Lung (tissue), 12 donors: ENCODE measurements around the gene DARS1. TPM values are rescaled to one million over a fixed set of nuclear protein-coding genes. Genes with fewer than 3 reads are reported as not detected.
"Not testable (repeated sequence)": the region's sequence is repeated elsewhere in the genome, so short reads cannot be mapped to it uniquely, and the experiment has no call there.

Experiments used
- ATAC-seq: fragments of 200-7000 bp; cut with Tn5 transposase; one replicate; pipeline ENCODE4 v1.9.1; 2020; ENCODE audit warnings: moderate number of reproducible peaks; ENCODE audit not compliant: insufficient read depth, low FRiP score
- DNase-seq, 3 donors: peaks; one replicate each; pipeline ENCODE4 v3.0.0-alpha.2; 2013 to 2017
- H3K27ac ChIP-seq, 2 donors: one replicate each; pipeline ENCODE4 v1.5.1; 2013; ENCODE audit warnings: mild to moderate bottlenecking in 2 of 2, moderate library complexity in 2 of 2, control low read depth in 1 of 2, inconsistent platforms in 1 of 2, low read depth in 1 of 2, low read length in 1 of 2
- H3K27me3 ChIP-seq, 3 donors: one replicate each; pipeline ENCODE4 v1.5.1; 2013; ENCODE audit warnings: low read length in 2 of 3; ENCODE audit not compliant: control insufficient read depth in 3 of 3, insufficient read depth in 3 of 3
- H3K36me3 ChIP-seq, 4 donors: one replicate each; pipeline ENCODE4 v1.5.1; 2013; ENCODE audit warnings: low read length in 4 of 4, mild to moderate bottlenecking in 1 of 4, moderate library complexity in 1 of 4; ENCODE audit not compliant: control insufficient read depth in 4 of 4, insufficient read depth in 4 of 4
- H3K4me1 ChIP-seq, 5 donors: one replicate each; pipeline ENCODE4 v1.5.1; 2013; ENCODE audit warnings: low read length in 5 of 5, mild to moderate bottlenecking in 2 of 5, moderate library complexity in 1 of 5; ENCODE audit not compliant: control insufficient read depth in 5 of 5, insufficient read depth in 5 of 5
- H3K4me3 ChIP-seq: one replicate; pipeline ENCODE4 v1.5.1; 2013; ENCODE audit warnings: mild to moderate bottlenecking, control low read depth, moderate library complexity
- H3K9ac ChIP-seq, 2 donors: one replicate each; pipeline ENCODE4 v1.5.1; 2013; ENCODE audit warnings: low read length in 2 of 2, control low read depth in 1 of 2; ENCODE audit not compliant: insufficient read depth in 1 of 2
- H3K9me3 ChIP-seq, 4 donors: one replicate each; pipeline ENCODE4 v1.5.1; 2013; ENCODE audit warnings: low read length in 3 of 4, mild to moderate bottlenecking in 1 of 4, moderate library complexity in 1 of 4; ENCODE audit not compliant: control insufficient read depth in 4 of 4, insufficient read depth in 3 of 4
- WGBS, 2 donors: extraction: QIAGEN DNeasy Blood & Tissue Kit; methylation state at CpG; one replicate each; pipeline ENCODE4 v1.1.7; 2013; 5-methylcytosine and 5-hydroxymethylcytosine counted together
- polyA plus RNA-seq, 2 donors: library from polyadenylated mRNA; stranded (reverse); fragments of 200-250 nt; gene quantifications; one replicate each; pipeline ENCODE4 v1.2.1, GENCODE V29; 2013
- total RNA-seq, 2 donors: library from RNA; depleted of rRNA in 1 of 2; stranded (reverse); fragments of >200 nt in 1 of 2; gene quantifications; one replicate each; pipeline ENCODE4 v1.2.1, GENCODE V29; 2014 to 2021
- TF ChIP-seq, protein P1 (sequence below): IDR thresholded peaks from 2 replicates; pipeline ENCODE4 v1.5.1; 2012; ENCODE audit warnings: mild to moderate bottlenecking; ENCODE audit errors: control extremely low read depth, extremely low read depth
- donor health status: control.
- donor health status: control.
- donor health status: Bipolar disorder and iron deficiency.
- donor health status: healthy.
- donor health status: DM: yes; HTN: yes; CAD: no.

DARS1 gene
- total and polyA plus RNA-seq, 4 donors, result 47.2 to 77.9 (median 58.7) TPM

- Histone ChIP-seq H3K27ac (no peak overlapping the region), H3K9ac (no peak overlapping the region), H3K36me3 (peaks cover 2 to 39% (median 25%) of the 10 kb centered on the region in 4 donors), H3K27me3 (no peaks in the 10 kb centered on the region), H3K4me1 (peaks cover 0 to 7% (median 1%) of the 10 kb centered on the region in 5 donors), H3K9me3 (no peaks in the 10 kb centered on the region), H3K4me3 (no peak overlapping the region)
- TF ChIP-seq, protein P1, sequence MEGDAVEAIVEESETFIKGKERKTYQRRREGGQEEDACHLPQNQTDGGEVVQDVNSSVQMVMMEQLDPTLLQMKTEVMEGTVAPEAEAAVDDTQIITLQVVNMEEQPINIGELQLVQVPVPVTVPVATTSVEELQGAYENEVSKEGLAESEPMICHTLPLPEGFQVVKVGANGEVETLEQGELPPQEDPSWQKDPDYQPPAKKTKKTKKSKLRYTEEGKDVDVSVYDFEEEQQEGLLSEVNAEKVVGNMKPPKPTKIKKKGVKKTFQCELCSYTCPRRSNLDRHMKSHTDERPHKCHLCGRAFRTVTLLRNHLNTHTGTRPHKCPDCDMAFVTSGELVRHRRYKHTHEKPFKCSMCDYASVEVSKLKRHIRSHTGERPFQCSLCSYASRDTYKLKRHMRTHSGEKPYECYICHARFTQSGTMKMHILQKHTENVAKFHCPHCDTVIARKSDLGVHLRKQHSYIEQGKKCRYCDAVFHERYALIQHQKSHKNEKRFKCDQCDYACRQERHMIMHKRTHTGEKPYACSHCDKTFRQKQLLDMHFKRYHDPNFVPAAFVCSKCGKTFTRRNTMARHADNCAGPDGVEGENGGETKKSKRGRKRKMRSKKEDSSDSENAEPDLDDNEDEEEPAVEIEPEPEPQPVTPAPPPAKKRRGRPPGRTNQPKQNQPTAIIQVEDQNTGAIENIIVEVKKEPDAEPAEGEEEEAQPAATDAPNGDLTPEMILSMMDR, result no peak
- WGBS, 2 donors, result 79 to 96% methylated on average over 2 of the region's 2 CpGs
- DNase-seq (no peak), ATAC-seq (no peak)
Measured at GRCh38 chr2:135975702-135976101, 9.7 kb downstream of the DARS1 start.

- 92 to 95% methylated on average over 5 of the region's 5 CpGs for WGBS, 2 donors
- H3K36me3 ChIP-seq, result peaks cover 2 to 31% (median 18%) of the 10 kb centered on the region in 4 donors
- no peak for DNase-seq
- no peaks in the 10 kb centered on the region for H3K9me3 ChIP-seq
- H3K27me3 ChIP-seq, result no peaks in the 10 kb centered on the region
- H3K9ac ChIP-seq, result no peak overlapping the region
- TF ChIP-seq, protein P1, result no peak
- H3K4me3 ChIP-seq, result no peak overlapping the region
- H3K4me1 ChIP-seq, result peaks cover 0 to 4% (median 0%) of the 10 kb centered on the region in 5 donors
- H3K27ac ChIP-seq, result no peak overlapping the region
- no peak for ATAC-seq
Measured at GRCh38 chr2:135974036-135974435, 11.4 kb downstream of the DARS1 start.

DNA sequence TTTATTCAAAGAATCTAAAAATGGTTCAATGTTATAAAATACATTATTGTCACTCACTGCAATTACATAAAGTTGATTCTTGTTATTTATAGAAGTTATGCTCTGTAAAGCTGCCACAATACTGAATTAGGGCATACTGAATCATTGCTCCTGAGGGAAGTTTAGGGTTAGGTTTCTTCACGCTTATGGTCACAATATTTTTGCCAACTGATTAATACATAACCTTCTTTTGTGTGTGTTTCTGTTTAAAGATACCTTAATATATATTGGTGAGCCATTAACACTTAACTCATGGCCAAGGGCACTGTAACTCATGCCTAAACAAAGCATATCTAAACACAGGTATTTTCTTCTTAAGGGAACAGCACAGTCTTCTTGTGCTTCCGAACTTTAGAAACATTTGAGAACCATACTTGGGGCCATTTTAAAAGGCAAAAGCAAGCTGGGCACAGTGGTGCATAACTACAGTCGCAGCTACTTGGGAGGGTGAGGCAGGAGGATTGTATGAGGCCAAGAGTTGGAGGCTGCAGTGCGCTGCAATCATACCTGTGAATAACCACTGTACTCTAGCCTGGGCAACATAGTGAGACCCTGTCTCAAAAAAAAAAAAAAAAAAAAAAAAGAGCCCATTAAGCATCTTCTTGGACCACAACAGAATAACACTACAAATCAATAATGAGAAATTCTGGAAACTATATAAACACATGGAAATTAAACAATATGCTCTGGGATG is 15.6 kb downstream of the DARS1 start:
- H3K9me3 ChIP-seq, result no peaks in the 10 kb centered on the region
- H3K4me3 ChIP-seq, result no peak overlapping the region
- no peak overlapping the region for H3K27ac ChIP-seq
- DNase-seq (no peak), ATAC-seq (no peak)
- peaks cover 0 to 18% (median 9%) of the 10 kb centered on the region in 4 donors for H3K36me3 ChIP-seq
- H3K4me1 ChIP-seq, result peaks cover 0 to 9% (median 0%) of the 10 kb centered on the region in 5 donors
- 96 to 98% methylated on average over 4 of the region's 4 CpGs for WGBS, 2 donors
- H3K27me3 ChIP-seq, result no peaks in the 10 kb centered on the region
- H3K9ac ChIP-seq, result no peak overlapping the region
- TF ChIP-seq, protein P1, result no peak

GRCh38 chr2:135965756-135966155 is 19.7 kb downstream of the DARS1 start:
- H3K9me3 ChIP-seq, result no peaks in the 10 kb centered on the region
- DNase-seq, result no peak
- no peak overlapping the region for H3K9ac ChIP-seq
- H3K4me3 ChIP-seq, result no peak overlapping the region
- H3K36me3 ChIP-seq, result peaks cover 0 to 2% (median 0%) of the 10 kb centered on the region in 4 donors
- WGBS, 2 donors, result 83% methylated on average over 1 of the region's 1 CpG
- H3K27ac ChIP-seq, result no peak overlapping the region
- no peaks in the 10 kb centered on the region for H3K27me3 ChIP-seq
- H3K4me1 ChIP-seq, result peaks cover 0 to 31% (median 2%) of the 10 kb centered on the region in 5 donors
- TF ChIP-seq, protein P1, result no peak
- peak; percentile 24 for ATAC-seq

DNA sequence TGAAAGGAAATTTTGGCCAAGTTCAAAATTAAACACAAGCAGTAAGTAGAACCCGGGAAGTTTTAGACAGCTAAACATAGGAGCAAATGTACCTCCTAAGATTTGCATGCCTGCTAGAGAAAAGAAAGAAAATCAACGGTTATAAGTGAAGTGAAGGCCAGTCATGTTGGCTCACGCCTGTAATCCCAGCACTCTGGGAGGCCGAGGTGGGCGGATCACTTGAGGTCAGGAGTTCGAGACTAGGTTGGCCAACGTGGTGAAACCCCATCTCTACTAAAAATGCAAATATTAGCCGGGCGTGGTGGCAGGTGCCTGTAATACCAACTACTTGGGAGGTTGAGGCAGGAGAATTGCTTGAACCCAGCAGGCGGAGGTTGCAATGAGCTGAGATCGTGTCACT is 21.0 kb downstream of the DARS1 start:
- 93 to 94% methylated on average over 11 of the region's 11 CpGs for WGBS, 2 donors
- H3K4me1 ChIP-seq, result peaks cover 0 to 43% (median 2%) of the 10 kb centered on the region in 5 donors
- H3K4me3 ChIP-seq, H3K27me3 ChIP-seq, H3K9ac ChIP-seq, H3K9me3 ChIP-seq, H3K27ac ChIP-seq, ATAC-seq, H3K36me3 ChIP-seq, DNase-seq: not testable (repeated sequence)
